GM10266 (cell line): ENCODE results near the gene TTC28.
"Not testable (repeated sequence)": the region's sequence is repeated elsewhere in the genome, so short reads cannot be mapped to it uniquely, and the experiment has no call there.

Source experiments
- DNase-seq: peaks from one replicate; pipeline ENCODE4 v3.0.0; 2012; ENCODE audit errors: extremely low spot score
- CTCF ChIP-seq: IDR thresholded peaks from 2 replicates; pipeline ENCODE4 v1.5.1; 2012; ENCODE audit warnings: mild to moderate bottlenecking, low read depth; ENCODE audit not compliant: control insufficient read depth, insufficient read depth; ENCODE audit errors: missing control alignments

The TTC28 gene

GRCh38 chr22:28560046-28560742, 119.4 kb downstream of the TTC28 start:
- DNase-seq = no peak
- TF ChIP-seq CTCF = no peak

- DNase-seq = no peak
- no peak for TF ChIP-seq CTCF
These were observed 122.5 kb downstream of the TTC28 start for GRCh38 chr22:28557184-28557583.

- DNase-seq = not testable (repeated sequence)
These were observed 126.4 kb downstream of the TTC28 start for GRCh38 chr22:28553108-28553866.

- no peak for DNase-seq
- no peak for TF ChIP-seq CTCF
These were observed 131.2 kb downstream of the TTC28 start for GRCh38 chr22:28548406-28548805.

- no peak for DNase-seq
- no peak for TF ChIP-seq CTCF
These were observed 132.4 kb downstream of the TTC28 start for GRCh38 chr22:28547132-28547842.

GRCh38 chr22:28544431-28544868, 135.2 kb downstream of the TTC28 start:
- no peak for DNase-seq
- no peak for TF ChIP-seq CTCF

- no peak for DNase-seq
- TF ChIP-seq CTCF = no peak
These were observed 136.5 kb downstream of the TTC28 start for GRCh38 chr22:28542980-28543621.
